Liver (tissue), 3 donors: ENCODE results near the gene DTNB.

Experiments used
- EGR1 ChIP-seq, 2 donors: IDR thresholded peaks; 2 replicates each; pipeline ENCODE4 v1.6.1; 2016 to 2018; ENCODE audit warnings: antibody characterized with exemption in 2 of 2, low read depth in 2 of 2
- FOXA1 ChIP-seq: IDR thresholded peaks from 2 replicates; pipeline ENCODE4 v1.6.1; 2016; ENCODE audit warnings: antibody characterized with exemption
- HNF4A ChIP-seq, 2 donors: conservative IDR thresholded peaks; 2 replicates each; pipeline ENCODE4 v1.6.1; 2016; ENCODE audit warnings: antibody characterized with exemption in 2 of 2, mild to moderate bottlenecking in 2 of 2
- JUND ChIP-seq, 2 donors: IDR thresholded peaks; 2 replicates each; pipeline ENCODE4 v1.6.1; 2016; ENCODE audit warnings: antibody characterized with exemption in 2 of 2
- NR2F2 ChIP-seq: IDR thresholded peaks from 2 replicates; pipeline ENCODE4 v1.6.1; 2016; ENCODE audit warnings: antibody characterized with exemption
- RAD21 ChIP-seq, 2 donors: IDR thresholded peaks; 2 replicates each; pipeline ENCODE4 v1.6.1; 2016; ENCODE audit warnings: antibody characterized with exemption in 2 of 2, mild to moderate bottlenecking in 2 of 2
- TF ChIP-seq, protein P1 (sequence below): fragments of 150-350 bp; IDR thresholded peaks from 2 replicates; pipeline ENCODE4 v1.5.1; 2017; ENCODE audit warnings: improper control_type of control experiment, low read depth, low read length; ENCODE audit not compliant: missing input control
- TF ChIP-seq, protein P2 (sequence below): IDR thresholded peaks from 2 replicates; pipeline ENCODE4 v1.6.1; 2016; ENCODE audit warnings: antibody characterized with exemption
- TF ChIP-seq, protein P3 (sequence below): IDR thresholded peaks from 2 replicates; pipeline ENCODE4 v1.6.1; 2016; ENCODE audit warnings: antibody characterized with exemption
- donor health status: healthy.
- donor health status: healthy.

DNA sequence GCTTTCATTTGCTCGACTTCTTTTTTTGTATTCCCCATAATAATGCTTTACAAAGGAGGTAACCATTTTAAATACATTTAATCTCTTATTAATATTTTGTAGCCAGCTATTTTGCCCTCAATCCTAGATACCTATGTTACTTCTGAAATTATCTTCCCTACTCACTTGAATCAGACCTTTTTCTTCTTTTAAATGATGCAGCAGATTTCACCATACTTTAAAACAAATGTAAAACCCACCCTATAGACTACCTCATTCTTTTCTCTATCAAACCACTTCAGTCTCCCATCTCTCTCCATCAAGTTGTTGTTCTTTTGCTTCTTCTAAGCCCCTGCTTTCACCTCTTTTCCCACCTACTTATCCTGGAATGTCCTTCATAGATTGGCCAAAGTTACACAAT lies 180.2 kb downstream of the DTNB start:
- TF ChIP-seq, protein P1, sequence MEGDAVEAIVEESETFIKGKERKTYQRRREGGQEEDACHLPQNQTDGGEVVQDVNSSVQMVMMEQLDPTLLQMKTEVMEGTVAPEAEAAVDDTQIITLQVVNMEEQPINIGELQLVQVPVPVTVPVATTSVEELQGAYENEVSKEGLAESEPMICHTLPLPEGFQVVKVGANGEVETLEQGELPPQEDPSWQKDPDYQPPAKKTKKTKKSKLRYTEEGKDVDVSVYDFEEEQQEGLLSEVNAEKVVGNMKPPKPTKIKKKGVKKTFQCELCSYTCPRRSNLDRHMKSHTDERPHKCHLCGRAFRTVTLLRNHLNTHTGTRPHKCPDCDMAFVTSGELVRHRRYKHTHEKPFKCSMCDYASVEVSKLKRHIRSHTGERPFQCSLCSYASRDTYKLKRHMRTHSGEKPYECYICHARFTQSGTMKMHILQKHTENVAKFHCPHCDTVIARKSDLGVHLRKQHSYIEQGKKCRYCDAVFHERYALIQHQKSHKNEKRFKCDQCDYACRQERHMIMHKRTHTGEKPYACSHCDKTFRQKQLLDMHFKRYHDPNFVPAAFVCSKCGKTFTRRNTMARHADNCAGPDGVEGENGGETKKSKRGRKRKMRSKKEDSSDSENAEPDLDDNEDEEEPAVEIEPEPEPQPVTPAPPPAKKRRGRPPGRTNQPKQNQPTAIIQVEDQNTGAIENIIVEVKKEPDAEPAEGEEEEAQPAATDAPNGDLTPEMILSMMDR, result no peak
- TF ChIP-seq RAD21 (IDR thresholded peaks at IDR 0.05) (no peak), EGR1 (IDR thresholded peaks at IDR 0.05; ENCODE audit: low read depth in 2 of 2) (no peak), HNF4A (conservative IDR thresholded peaks at IDR 0.05) (no peak), FOXA1 (no peak), JUND (IDR thresholded peaks at IDR 0.05) (no peak), NR2F2 (no peak)
- TF ChIP-seq, protein P2, sequence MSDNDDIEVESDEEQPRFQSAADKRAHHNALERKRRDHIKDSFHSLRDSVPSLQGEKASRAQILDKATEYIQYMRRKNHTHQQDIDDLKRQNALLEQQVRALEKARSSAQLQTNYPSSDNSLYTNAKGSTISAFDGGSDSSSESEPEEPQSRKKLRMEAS, result no peak
- TF ChIP-seq, protein P3, sequence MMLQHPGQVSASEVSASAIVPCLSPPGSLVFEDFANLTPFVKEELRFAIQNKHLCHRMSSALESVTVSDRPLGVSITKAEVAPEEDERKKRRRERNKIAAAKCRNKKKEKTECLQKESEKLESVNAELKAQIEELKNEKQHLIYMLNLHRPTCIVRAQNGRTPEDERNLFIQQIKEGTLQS, result no peak
